GM12878 (cell line): ENCODE data around the gene SBNO2. TPM values are rescaled to one million over a fixed set of nuclear protein-coding genes. Genes with fewer than 3 reads are reported as not detected.
A peak's percentile ranks its signal among the peaks of the same experiment; 100 is the strongest.

ENCODE experiments used
- ATF2 ChIP-seq: IDR thresholded peaks from 2 replicates; pipeline ENCODE4 v1.6.1; 2012; ENCODE audit warnings: low read length, inconsistent platforms
- BACH1 ChIP-seq: fragments of 450-650 bp; IDR thresholded peaks from 2 replicates; pipeline ENCODE4 v1.6.1; 2017; ENCODE audit warnings: mild to moderate bottlenecking, borderline replicate concordance
- BMI1 ChIP-seq: fragments of 450-650 bp; IDR thresholded peaks from 2 replicates; pipeline ENCODE4 v1.6.1; 2016; ENCODE audit warnings: mild to moderate bottlenecking, moderate library complexity, borderline replicate concordance
- CBX3 ChIP-seq: fragments of 200-600 bp; sonication (generic); IDR thresholded peaks from 2 replicates; pipeline ENCODE4 v1.6.1; 2016; ENCODE audit warnings: low read depth, borderline replicate concordance
- CHD2 ChIP-seq: IDR thresholded peaks from 2 replicates; pipeline ENCODE4 v1.6.1; 2011; ENCODE audit warnings: low read depth, low read length, improper control_type of control experiment, borderline replicate concordance
- FOXM1 ChIP-seq: IDR thresholded peaks from 2 replicates; pipeline ENCODE4 v1.6.1; 2012; ENCODE audit warnings: low read depth, mild to moderate bottlenecking, inconsistent platforms, low read length, moderate library complexity
- KLF5 ChIP-seq: fragments of 450-650 bp; IDR thresholded peaks from 2 replicates; pipeline ENCODE4 v1.6.1; 2014; ENCODE audit warnings: mild to moderate bottlenecking; ENCODE audit not compliant: partially characterized antibody
- MEF2A ChIP-seq: IDR thresholded peaks from 2 replicates; pipeline ENCODE4 v1.6.1; 2011; ENCODE audit warnings: low read depth, mild to moderate bottlenecking, low read length, moderate library complexity; ENCODE audit not compliant: insufficient read depth
- MTA2 ChIP-seq: fragments of 450-650 bp; IDR thresholded peaks from 2 replicates; pipeline ENCODE4 v1.6.1; 2016; ENCODE audit warnings: low read depth, mild to moderate bottlenecking, moderate library complexity
- NBN ChIP-seq: fragments of 450-650 bp; IDR thresholded peaks from 2 replicates; pipeline ENCODE4 v1.6.1; 2016
- NR2C1 ChIP-seq: fragments of 450-650 bp; IDR thresholded peaks from 2 replicates; pipeline ENCODE4 v1.6.1; 2017; ENCODE audit warnings: antibody characterized with exemption, mild to moderate bottlenecking, moderate library complexity
- NRF1 ChIP-seq: conservative IDR thresholded peaks from 2 replicates; pipeline ENCODE4 v1.6.1; 2011; ENCODE audit warnings: mild to moderate bottlenecking, low read depth, low read length, improper control_type of control experiment
- PAX8 ChIP-seq: fragments of 450-650 bp; IDR thresholded peaks from 2 replicates; pipeline ENCODE4 v1.6.1; 2017; ENCODE audit warnings: mild to moderate bottlenecking, moderate library complexity
- POLR2A ChIP-seq: IDR thresholded peaks from 2 replicates; pipeline ENCODE4 v1.6.1; 2011; ENCODE audit warnings: low read depth, mild to moderate bottlenecking, low read length
- POLR2AphosphoS5 ChIP-seq: IDR thresholded peaks from 2 replicates; pipeline ENCODE4 v1.6.1; 2011; ENCODE audit warnings: mild to moderate bottlenecking, low read length, inconsistent platforms
- RAD21 ChIP-seq: IDR thresholded peaks from 2 replicates; pipeline ENCODE4 v1.6.1; 2011; ENCODE audit warnings: mild to moderate bottlenecking, low read depth, low read length, moderate library complexity; ENCODE audit not compliant: insufficient read depth
- RFX5 ChIP-seq: IDR thresholded peaks from 2 replicates; pipeline ENCODE4 v1.6.1; 2011; ENCODE audit warnings: low read depth, low read length, improper control_type of control experiment
- SIN3A ChIP-seq: IDR thresholded peaks from 2 replicates; pipeline ENCODE4 v1.6.1; 2012; ENCODE audit warnings: low read depth, low read length, improper control_type of control experiment
- SPI1 ChIP-seq: IDR thresholded peaks from 2 replicates; pipeline ENCODE4 v1.6.1; 2011; ENCODE audit warnings: low read depth, mild to moderate bottlenecking, low read length, moderate library complexity, borderline replicate concordance; ENCODE audit not compliant: insufficient read depth
- YBX1 ChIP-seq: fragments of 450-650 bp; IDR thresholded peaks from 2 replicates; pipeline ENCODE4 v1.6.1; 2016; ENCODE audit warnings: antibody characterized with exemption
- ZBTB40 ChIP-seq: fragments of 450-650 bp; IDR thresholded peaks from 2 replicates; pipeline ENCODE4 v1.6.1; 2016; ENCODE audit warnings: mild to moderate bottlenecking, moderate library complexity, borderline replicate concordance
- ZNF384 ChIP-seq: IDR thresholded peaks from 2 replicates; pipeline ENCODE4 v1.6.1; 2012; ENCODE audit warnings: low read depth, mild to moderate bottlenecking, low read length, improper control_type of control experiment, borderline replicate concordance
- ZNF687 ChIP-seq: fragments of 450-650 bp; IDR thresholded peaks from 2 replicates; pipeline ENCODE4 v1.6.1; 2017; ENCODE audit warnings: mild to moderate bottlenecking, moderate library complexity
- polyA plus RNA-seq, 11 experiments: library from polyadenylated mRNA; depleted of rRNA in 4 of 11; unstranded in 6 of 11; stranded (reverse) in 5 of 11; fragments of >200 nt; fragmentation: Nextera tagmentation in 4 of 11; fragmentation: Illumina TruSeq in 1 of 11; extraction: Ambion mirVana in 4 of 11; extraction: Trizol in 1 of 11; gene quantifications; 1 replicate in 1 of 11; 2 replicates in 10 of 11; pipeline versions ENCODE4 v1.2.1 to v1.2.3, GENCODE V29; 2011 to 2016; ENCODE audit warnings: inconsistent platforms in 2 of 11, missing spikeins in 2 of 11, low read depth in 1 of 11
- total RNA-seq, 4 experiments: library from RNA; depleted of rRNA in 3 of 4; stranded (reverse); fragments of >200 nt in 3 of 4; fragmentation: Illumina TruSeq in 1 of 4; extraction: Trizol in 1 of 4; gene quantifications; 2 replicates each; pipeline versions ENCODE4 v1.2.1 to v1.2.3, GENCODE V29; 2013 to 2021

SBNO2 gene
- total and polyA plus RNA-seq, 10 of the 15 experiments (the other 5 are each of a cell fraction or from before 2014, with no cell fraction given) = 0.08 to 44.6 (median 5.4) TPM

- TF ChIP-seq CBX3 = no peak
- TF ChIP-seq ZBTB40 = no peak
- peak; percentile 94 for TF ChIP-seq ZNF687
- TF ChIP-seq SIN3A = no peak
- 0 out of 2 replicates have a peak, but pooled peaks have one; percentile 18 for TF ChIP-seq SPI1
- no peak for TF ChIP-seq MEF2A
- peak; percentile 68 for TF ChIP-seq NBN
- no peak for TF ChIP-seq FOXM1
- 0 out of 2 replicates have a peak, but pooled peaks have one; percentile 34 for TF ChIP-seq POLR2AphosphoS5
- no peak for TF ChIP-seq YBX1
- TF ChIP-seq MTA2 = peak; percentile 73
- peak; percentile 39 for TF ChIP-seq KLF5
- no peak for TF ChIP-seq RFX5
- TF ChIP-seq NRF1 = no peak
- no peak for TF ChIP-seq RAD21
- no peak for TF ChIP-seq ZNF384
- peak; percentile 49; the same call in 1 of the 2 replicates for TF ChIP-seq CHD2
- 0 out of 2 replicates have a peak, but pooled peaks have one; percentile 12 for TF ChIP-seq BMI1
- no peak for TF ChIP-seq ATF2
- 0 out of 2 replicates have a peak, but pooled peaks have one; percentile 40 for TF ChIP-seq BACH1
- TF ChIP-seq POLR2A = no peak
- no peak for TF ChIP-seq PAX8
- 0 out of 2 replicates have a peak, but pooled peaks have one; percentile 16 for TF ChIP-seq NR2C1
Measured at GRCh38 chr19:1183543-1184172, 9.6 kb upstream of the SBNO2 start (continued).
